ENCODE measurements around the gene UBE2E1.
"Not testable (repeated sequence)": the region's sequence is repeated elsewhere in the genome, so short reads cannot be mapped to it uniquely, and the experiment has no call there.

Gene UBE2E1

GRCh38 chr3:23911397-23911796 is 105.6 kb downstream of the UBE2E1 start:
- DNase-seq (ENCODE audit: low read depth, low spot score) = no peak
- H3K9me3 ChIP-seq (ENCODE audit: low read depth, low read length) = no peaks in the 10 kb centered on the region
- TF ChIP-seq EZH2 (IDR thresholded peaks at IDR 0.05) (no peak), FOXP2 (optimal IDR thresholded peaks at IDR 0.05; ENCODE audit: control extremely low read depth, extremely low read length, insufficient read depth) (no peak), POLR2AphosphoS5 (IDR thresholded peaks at IDR 0.05; ENCODE audit: borderline replicate concordance, low read depth, low read length) (no peak)
- no peak overlapping the region for H3K27ac ChIP-seq
- H3K36me3 ChIP-seq (ENCODE audit: insufficient read depth, low read length) = peaks cover 5% of the 10 kb centered on the region; the same call in 1 of the 2 replicates
- H3K9ac ChIP-seq (ENCODE audit: insufficient read length) = no peak overlapping the region
- no peak overlapping the region for H3K4me3 ChIP-seq

GRCh38 chr3:23912335-23912734 is 106.6 kb downstream of the UBE2E1 start:
- H3K27ac ChIP-seq; DNase-seq (ENCODE audit: low read depth, low spot score): not testable (repeated sequence)

GRCh38 chr3:23913182-23913581 is 107.4 kb downstream of the UBE2E1 start:
- peaks cover 10% of the 10 kb centered on the region for H3K36me3 ChIP-seq (ENCODE audit: insufficient read depth, low read length)
- H3K4me3 ChIP-seq = no peak overlapping the region
- TF ChIP-seq FOXP2 (optimal IDR thresholded peaks at IDR 0.05; ENCODE audit: control extremely low read depth, extremely low read length, insufficient read depth) (no peak), POLR2AphosphoS5 (IDR thresholded peaks at IDR 0.05; ENCODE audit: borderline replicate concordance, low read depth, low read length) (no peak), EZH2 (IDR thresholded peaks at IDR 0.05) (no peak)
- no peak overlapping the region for H3K27ac ChIP-seq
- H3K9ac ChIP-seq (ENCODE audit: insufficient read length) = no peak overlapping the region
- DNase-seq (ENCODE audit: low read depth, low spot score) = no peak
- H3K9me3 ChIP-seq (ENCODE audit: low read depth, low read length) = no peaks in the 10 kb centered on the region

More at GRCh38 chr3:23912335-23912734, 106.6 kb downstream of the UBE2E1 start:
- H3K4me3 ChIP-seq; H3K9me3 ChIP-seq (ENCODE audit: low read depth, low read length); H3K36me3 ChIP-seq (ENCODE audit: insufficient read depth, low read length); H3K9ac ChIP-seq (ENCODE audit: insufficient read length): not testable (repeated sequence)

- H3K9me3 ChIP-seq (ENCODE audit: low read depth, low read length) = no peaks in the 10 kb centered on the region
- peaks cover 20% of the 10 kb centered on the region for H3K36me3 ChIP-seq (ENCODE audit: insufficient read depth, low read length)
- peak overlapping the region; percentile 90; the same call in 1 of the 2 replicates for H3K4me3 ChIP-seq
- H3K9ac ChIP-seq (ENCODE audit: insufficient read length) = no peak overlapping the region
- no peak overlapping the region for H3K27ac ChIP-seq
- DNase-seq (ENCODE audit: low read depth, low spot score) = no peak
- TF ChIP-seq EZH2 (IDR thresholded peaks at IDR 0.05) (no peak), FOXP2 (optimal IDR thresholded peaks at IDR 0.05; ENCODE audit: control extremely low read depth, extremely low read length, insufficient read depth) (no peak), POLR2AphosphoS5 (IDR thresholded peaks at IDR 0.05; ENCODE audit: borderline replicate concordance, low read depth, low read length) (no peak)
Observed at GRCh38 chr3:23913873-23914743, 108.4 kb downstream of the UBE2E1 start.

- no peak for DNase-seq (ENCODE audit: low read depth, low spot score)
- TF ChIP-seq EZH2 (IDR thresholded peaks at IDR 0.05) (no peak), POLR2AphosphoS5 (IDR thresholded peaks at IDR 0.05; ENCODE audit: borderline replicate concordance, low read depth, low read length) (no peak), FOXP2 (optimal IDR thresholded peaks at IDR 0.05; ENCODE audit: control extremely low read depth, extremely low read length, insufficient read depth) (no peak)
- peaks cover 30% of the 10 kb centered on the region for H3K36me3 ChIP-seq (ENCODE audit: insufficient read depth, low read length)
- peak overlapping the region; percentile 90 for H3K4me3 ChIP-seq
- H3K9me3 ChIP-seq (ENCODE audit: low read depth, low read length) = no peaks in the 10 kb centered on the region
- peak overlapping the region; percentile 85 for H3K9ac ChIP-seq (ENCODE audit: insufficient read length)
- peak overlapping the region; percentile 64; the same call in 1 of the 2 replicates for H3K27ac ChIP-seq
Observed at GRCh38 chr3:23915537-23916108, 109.9 kb downstream of the UBE2E1 start.

- DNase-seq (ENCODE audit: low read depth, low spot score) = no peak
- Histone ChIP-seq H3K36me3 (ENCODE audit: insufficient read depth, low read length) (peaks cover 27% of the 10 kb centered on the region), H3K9ac (ENCODE audit: insufficient read length) (peak overlapping the region; percentile 85), H3K4me3 (peak overlapping the region; percentile 90), H3K27ac (peak overlapping the region; percentile 64), H3K9me3 (ENCODE audit: low read depth, low read length) (no peaks in the 10 kb centered on the region)
- TF ChIP-seq EZH2 (IDR thresholded peaks at IDR 0.05) (no peak), FOXP2 (optimal IDR thresholded peaks at IDR 0.05; ENCODE audit: control extremely low read depth, extremely low read length, insufficient read depth) (no peak), POLR2AphosphoS5 (IDR thresholded peaks at IDR 0.05; ENCODE audit: borderline replicate concordance, low read depth, low read length) (no peak)
Observed at GRCh38 chr3:23916152-23916885, 110.6 kb downstream of the UBE2E1 start.

GRCh38 chr3:23916886-23917678 is 111.3 kb downstream of the UBE2E1 start, which contains the start of the genes NKIRAS1 and RPL15:
TSS of gene NKIRAS1 (minus strand) at chr3:23916990. CDS start at chr3:23910904, 6,086 bp downstream.
TSS of gene RPL15 (plus strand) at chr3:23917132. CDS start at chr3:23917860, 728 bp downstream.
- Histone ChIP-seq H3K9ac (ENCODE audit: insufficient read length) (peak within 1 kb of the TSS; percentile 92), H3K27ac (peak within 1 kb of the TSS; percentile 73), H3K36me3 (ENCODE audit: insufficient read depth, low read length) (peaks cover 27% of the 10 kb centered on the region), H3K9me3 (ENCODE audit: low read depth, low read length) (no peaks in the 10 kb centered on the region), H3K4me3 (peak within 1 kb of the TSS; percentile 90)
- TF ChIP-seq POLR2AphosphoS5 (IDR thresholded peaks at IDR 0.05; ENCODE audit: borderline replicate concordance, low read depth, low read length) (peak; percentile 100), EZH2 (IDR thresholded peaks at IDR 0.05) (no peak), FOXP2 (optimal IDR thresholded peaks at IDR 0.05; ENCODE audit: control extremely low read depth, extremely low read length, insufficient read depth) (no peak)
- peak; percentile 66 for DNase-seq (ENCODE audit: low read depth, low spot score)

- DNase-seq (ENCODE audit: low read depth, low spot score); H3K9me3 ChIP-seq (ENCODE audit: low read depth, low read length): not testable (repeated sequence)
- Histone ChIP-seq H3K27ac (peak overlapping the region; percentile 73), H3K4me3 (peak overlapping the region; percentile 90), H3K9ac (ENCODE audit: insufficient read length) (peak overlapping the region; percentile 92), H3K36me3 (ENCODE audit: insufficient read depth, low read length) (peaks cover 27% of the 10 kb centered on the region)
Observed at GRCh38 chr3:23917679-23918303, 112.0 kb downstream of the UBE2E1 start.

- peak overlapping the region; percentile 90 for H3K4me3 ChIP-seq
- not testable (repeated sequence) for DNase-seq (ENCODE audit: low read depth, low spot score); H3K9me3 ChIP-seq (ENCODE audit: low read depth, low read length)
- peaks cover 27% of the 10 kb centered on the region for H3K36me3 ChIP-seq (ENCODE audit: insufficient read depth, low read length)
- 0 out of 2 replicates have a peak overlapping the region, but pooled peaks have one; percentile 19 for H3K27ac ChIP-seq
- H3K9ac ChIP-seq (ENCODE audit: insufficient read length) = peak overlapping the region; percentile 92
Observed at GRCh38 chr3:23918331-23918730, 112.6 kb downstream of the UBE2E1 start.
